H1 (cell line): Measurements from ENCODE around the gene STX8. TPM values are rescaled to one million over a fixed set of nuclear protein-coding genes. Genes with fewer than 3 reads are reported as not detected.

ENCODE experiments used
- POU5F1 ChIP-seq: IDR thresholded peaks from 2 replicates; pipeline ENCODE4 v1.6.1; 2011; ENCODE audit warnings: low read depth, mild to moderate bottlenecking, low read length, moderate library complexity
- polyA plus RNA-seq, 7 experiments: library from polyadenylated mRNA; depleted of rRNA in 3 of 7; stranded (reverse) in 5 of 7; unstranded in 2 of 7; fragments of >200 nt in 5 of 7; fragments of 200-250 nt in 2 of 7; gene quantifications; 1 replicate in 5 of 7; 2 replicates in 1 of 7; 4 replicates in 1 of 7; pipeline versions ENCODE4 v1.2.1 to v1.2.3, GENCODE V29; 2011 to 2013; ENCODE audit warnings: missing spikeins in 2 of 7, mixed read lengths in 2 of 7
- total RNA-seq: library from RNA; stranded (reverse); fragmentation: NEBNext Ultra II Directional; extraction: Animal tissue kit (Norgen Biotek cat#: 25700); gene quantifications from 2 replicates; pipeline ENCODE4 v1.2.1, GENCODE V29; 2021

STX8 gene
- total and polyA plus RNA-seq, 2 of the 8 experiments (the other 6 are each of a cell fraction or from before 2014, with no cell fraction given) = 22.8 to 42.5 TPM

DNA sequence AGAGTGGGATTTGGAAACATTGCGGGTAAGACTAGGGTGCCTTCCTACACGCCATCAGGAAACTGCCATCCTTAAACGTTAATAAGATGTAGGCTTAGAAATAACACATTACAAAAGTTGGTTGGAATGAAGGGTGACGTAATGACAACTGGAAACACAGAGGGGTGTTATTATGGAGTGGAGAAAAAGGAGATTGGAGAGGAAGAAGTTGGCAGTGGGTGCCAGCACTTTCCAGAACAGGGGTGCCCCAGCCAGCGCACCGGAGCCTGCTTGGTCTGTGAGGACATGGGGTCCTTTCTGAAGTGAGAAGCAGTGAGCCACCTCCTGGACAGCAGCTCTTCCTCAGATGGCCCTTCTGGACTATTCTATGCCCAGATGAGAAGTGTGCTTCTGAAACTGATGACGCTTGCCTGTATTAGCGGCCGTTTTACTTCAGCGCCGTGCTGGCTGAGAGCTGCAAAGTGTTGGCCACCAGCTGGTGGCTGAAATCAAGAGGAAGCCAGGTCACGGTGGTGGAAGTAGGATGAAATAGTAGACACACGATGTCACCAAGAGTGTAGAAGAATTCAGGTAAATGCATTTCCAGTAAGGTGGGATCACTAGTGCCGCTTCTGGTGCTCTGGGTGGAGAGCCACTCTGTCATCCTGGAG is 309.5 kb downstream of the STX8 start (continued):
- TF ChIP-seq POU5F1 = no peak
